Jurkat, Clone E6-1 (cell line): ENCODE results near the gene NEK4. TPM values are rescaled to one million over a fixed set of nuclear protein-coding genes. Genes with fewer than 3 reads are reported as not detected.

Experiments
- DNase-seq: peaks from one replicate; pipeline ENCODE4 v3.0.0-alpha.2; 2011; ENCODE audit warnings: low read depth, low spot score
- H3K4me3 ChIP-seq: 2 replicates; pipeline ENCODE4 v1.5.1; 2011; ENCODE audit warnings: mild to moderate bottlenecking, low read length, control low read depth, moderate library complexity
- polyA plus RNA-seq: library from polyadenylated mRNA; unstranded; fragments of >200 nt; gene quantifications from one replicate; pipeline ENCODE4 v1.2.1, GENCODE V29; 2012; ENCODE audit warnings: missing spikeins; ENCODE audit not compliant: insufficient read length, insufficient read depth

Gene NEK4
- polyA plus RNA-seq: 5.3 TPM

DNA sequence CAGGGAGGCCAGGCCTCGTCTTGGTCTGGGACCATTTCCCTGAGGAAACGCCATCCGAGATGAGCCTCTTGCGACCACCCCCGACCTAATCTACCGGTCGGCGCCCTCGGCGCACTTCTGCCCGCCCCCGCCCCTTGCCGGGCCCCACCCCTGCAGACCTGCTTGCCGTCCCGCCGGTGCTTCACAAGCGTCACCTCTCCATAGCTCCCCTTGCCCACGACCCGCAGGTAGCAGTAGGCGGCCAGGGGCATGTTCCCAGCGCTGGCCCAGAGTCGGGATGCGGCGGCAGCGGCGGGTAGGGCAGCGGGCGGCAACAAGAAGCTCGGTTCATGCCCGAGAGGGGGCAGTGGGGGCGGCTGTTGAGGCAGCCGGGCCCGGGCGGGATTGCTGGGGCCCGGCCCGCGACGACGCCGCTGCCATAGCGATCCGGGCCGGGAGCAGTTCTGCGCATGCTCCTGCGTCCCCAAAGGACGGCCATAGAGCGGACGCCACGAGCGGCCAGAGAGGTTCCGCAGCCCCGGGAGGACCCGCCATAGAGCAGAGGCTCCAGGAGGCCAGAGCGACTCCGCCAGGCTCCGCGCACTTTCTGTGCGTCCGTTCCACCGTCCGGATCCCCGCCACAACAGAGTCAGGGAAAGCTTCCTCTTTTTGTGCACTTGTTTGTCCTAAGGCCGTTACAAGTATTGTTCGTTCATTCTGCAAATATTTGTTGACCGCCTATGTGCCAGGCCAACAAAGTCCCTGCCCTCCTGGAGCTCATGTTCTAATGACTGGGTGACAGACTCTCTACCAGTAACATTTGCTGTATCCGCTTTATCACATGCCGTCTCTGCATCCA is at the start of gene NEK4:
NEK4 (minus strand) TSS at position 445 of the 838 bp plus-strand sequence; CDS start at position 251, 194 bp downstream.
- DNase-seq: peak; percentile 75

DNA sequence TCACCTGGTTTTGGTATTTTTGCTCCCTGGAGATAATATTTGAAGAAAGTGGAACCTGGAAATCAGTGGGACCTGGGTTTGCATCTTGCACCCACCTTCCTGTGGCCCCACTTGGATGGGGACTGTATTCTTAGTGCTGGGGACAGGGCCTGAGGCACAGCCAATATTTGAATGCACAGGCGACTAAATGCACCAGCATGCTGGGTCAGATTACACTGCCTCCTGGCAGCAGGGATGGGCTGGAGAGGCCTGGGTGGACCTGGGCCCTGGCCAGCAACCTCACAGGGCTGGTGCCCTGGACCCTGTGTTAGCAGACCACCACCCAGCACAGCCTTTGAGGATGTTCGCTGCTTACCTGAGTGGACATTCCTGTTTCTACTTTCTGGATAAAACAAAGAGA is 49.2 kb upstream of the NEK4 start:
- DNase-seq: no peak
- H3K4me3 ChIP-seq: no peak overlapping the region

More for the DNA sequence above, at the start of gene NEK4:
- H3K4me3 ChIP-seq: peak within 1 kb of the TSS; percentile 56

DNA sequence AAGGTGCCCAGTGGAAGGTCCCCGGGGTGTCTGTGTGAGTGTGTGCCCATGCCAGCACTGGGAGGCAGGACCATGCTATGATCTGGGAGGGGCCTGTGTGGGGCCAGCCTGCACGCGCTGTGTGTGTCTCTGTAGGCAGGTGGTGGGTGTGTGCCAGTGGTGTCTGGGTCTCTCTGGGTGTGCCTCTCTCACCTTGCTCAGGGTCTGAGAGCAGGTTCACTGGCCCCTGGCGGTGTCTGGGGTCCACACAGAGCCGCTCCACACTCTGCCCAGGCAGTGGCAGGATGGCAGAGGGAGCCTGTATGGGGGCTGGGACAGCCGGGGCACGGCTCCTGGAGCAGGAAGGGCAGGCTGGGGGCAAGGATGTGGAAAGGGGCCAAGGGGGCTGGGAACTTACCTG is 47.1 kb upstream of the NEK4 start:
- H3K4me3 ChIP-seq: no peak overlapping the region
- DNase-seq: no peak

DNA sequence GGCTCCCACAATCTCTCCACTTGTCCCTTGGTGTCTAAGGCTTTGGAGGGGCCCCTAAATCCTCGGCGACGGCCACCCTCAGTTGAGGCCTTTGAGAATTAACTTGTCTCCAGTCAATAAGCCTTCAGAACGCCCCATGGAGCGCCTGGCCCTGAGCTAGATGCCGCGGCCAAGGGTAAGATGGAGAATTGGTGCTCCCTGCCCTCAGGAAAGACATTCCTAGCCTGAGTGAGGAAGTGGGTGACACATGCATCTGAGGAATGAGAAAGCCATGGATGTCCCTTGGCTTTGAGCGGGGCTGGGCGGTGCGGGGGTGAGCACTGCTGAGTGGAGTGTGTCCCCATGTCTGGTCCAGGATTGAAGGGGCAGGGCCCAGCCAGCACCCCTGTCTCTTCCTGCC is 46.5 kb upstream of the NEK4 start:
- H3K4me3 ChIP-seq: no peak overlapping the region
- no peak for DNase-seq

DNA sequence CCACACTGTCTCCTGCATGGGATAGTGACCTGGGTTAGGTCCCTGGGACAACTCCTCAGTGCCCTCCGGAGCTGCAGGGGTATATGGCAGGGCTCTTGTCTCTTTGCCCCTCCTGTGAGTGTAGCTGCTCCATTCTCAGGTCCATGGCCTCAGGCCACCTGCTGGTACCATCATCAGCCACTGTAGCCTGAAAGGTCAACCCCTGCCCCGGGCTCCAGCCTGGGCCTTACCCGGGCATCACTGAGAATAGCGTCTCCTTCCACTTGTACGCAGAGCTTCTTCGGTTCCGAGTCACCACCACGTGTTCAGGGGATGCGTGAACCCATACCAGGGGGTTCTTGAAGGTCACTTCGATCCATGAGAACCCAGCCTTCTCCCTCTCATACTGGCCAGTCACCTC is 45.9 kb upstream of the NEK4 start:
- no peak for DNase-seq
- no peak overlapping the region for H3K4me3 ChIP-seq

DNA sequence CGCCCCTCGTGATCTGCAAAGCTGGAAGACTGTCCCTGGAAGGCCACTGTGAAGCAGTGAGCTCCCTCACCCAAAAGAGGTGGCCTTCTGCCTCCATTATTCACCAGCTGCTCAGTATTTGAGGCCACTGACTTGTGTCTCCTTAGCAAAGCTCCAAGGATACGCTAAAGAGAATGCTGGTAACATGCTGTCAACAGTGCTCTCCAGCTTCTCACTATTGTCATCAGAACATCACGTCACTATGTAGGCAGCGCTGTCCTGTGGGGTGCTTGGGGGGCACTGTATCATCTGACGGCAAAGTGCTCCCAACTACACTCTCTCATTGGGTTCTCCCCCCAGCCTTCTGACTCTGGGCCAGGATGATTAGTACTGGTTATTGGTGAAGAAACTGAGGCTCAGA is 45.5 kb upstream of the NEK4 start:
- H3K4me3 ChIP-seq: no peak overlapping the region
- DNase-seq: no peak

DNA sequence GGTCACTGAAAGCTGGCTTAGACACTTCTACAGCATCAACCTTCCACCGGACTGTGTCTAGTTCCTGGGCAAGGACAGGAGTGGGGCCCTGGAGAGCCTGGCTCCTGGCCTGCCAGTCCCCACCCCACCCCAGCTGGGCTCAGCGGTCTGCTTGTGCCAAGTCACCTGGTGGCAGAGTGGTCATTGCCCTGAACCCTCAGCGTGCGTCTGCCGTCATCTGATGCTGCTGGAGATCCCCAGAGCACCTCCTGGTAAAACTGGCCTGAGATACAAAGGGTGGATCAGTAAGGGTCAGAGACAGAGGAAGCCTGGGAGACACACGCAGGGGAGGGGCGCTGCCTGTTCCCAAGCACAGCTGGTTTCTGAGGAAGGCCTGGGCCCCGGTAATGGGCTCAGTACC is 43.1 kb upstream of the NEK4 start:
- no peak overlapping the region for H3K4me3 ChIP-seq
- DNase-seq: no peak

DNA sequence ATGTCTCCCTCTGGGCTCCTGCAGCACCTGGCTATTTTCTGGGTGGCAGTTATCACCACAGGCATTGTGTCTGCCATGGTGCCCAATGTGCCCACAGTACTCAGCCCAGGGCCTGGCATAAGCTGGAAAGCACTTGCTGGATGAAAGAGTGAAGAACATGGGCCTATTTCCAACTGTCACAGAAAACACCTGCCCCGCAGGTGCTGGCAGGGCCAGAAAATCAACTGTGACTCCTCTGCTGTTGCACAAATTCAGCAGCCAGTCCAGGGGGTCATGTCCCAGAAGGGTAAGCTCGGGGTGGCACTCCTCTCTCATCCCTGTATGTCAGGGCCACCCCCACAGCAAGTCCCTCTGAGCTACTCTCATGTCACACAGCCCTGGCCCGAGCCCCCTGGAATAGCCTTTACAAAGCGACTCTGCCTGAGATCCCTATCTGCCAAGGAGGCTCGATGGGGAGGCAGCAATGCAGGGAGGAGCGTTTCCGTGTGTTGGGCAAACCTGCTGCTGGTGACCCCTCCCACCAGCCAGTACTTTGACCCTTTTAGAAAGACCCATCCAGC is 40.8 kb upstream of the NEK4 start:
- DNase-seq: peak; percentile 40

DNA sequence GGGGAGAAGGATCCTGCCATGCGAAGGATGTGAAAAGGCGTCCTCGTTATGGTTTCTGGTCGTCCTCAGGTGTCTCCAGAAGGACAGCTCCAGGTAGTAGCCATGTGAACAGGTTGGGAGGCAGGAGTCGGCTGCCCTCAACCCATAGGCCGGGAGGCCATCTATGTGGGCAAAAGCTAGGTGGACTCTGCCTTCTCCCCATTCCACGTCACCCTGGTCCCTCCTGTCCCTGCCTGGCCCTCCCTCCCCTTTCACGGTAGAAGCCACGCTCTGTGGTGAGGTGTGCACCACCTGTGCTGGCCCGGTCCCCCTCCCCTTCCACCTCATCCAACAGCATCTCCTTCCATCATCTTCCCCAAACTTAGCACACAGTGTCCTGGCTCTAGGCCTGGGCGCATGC is 40.2 kb upstream of the NEK4 start:
- H3K4me3 ChIP-seq: no peak overlapping the region
- DNase-seq: no peak

More for the DNA sequence above, 40.8 kb upstream of the NEK4 start:
- H3K4me3 ChIP-seq: no peak overlapping the region

DNA sequence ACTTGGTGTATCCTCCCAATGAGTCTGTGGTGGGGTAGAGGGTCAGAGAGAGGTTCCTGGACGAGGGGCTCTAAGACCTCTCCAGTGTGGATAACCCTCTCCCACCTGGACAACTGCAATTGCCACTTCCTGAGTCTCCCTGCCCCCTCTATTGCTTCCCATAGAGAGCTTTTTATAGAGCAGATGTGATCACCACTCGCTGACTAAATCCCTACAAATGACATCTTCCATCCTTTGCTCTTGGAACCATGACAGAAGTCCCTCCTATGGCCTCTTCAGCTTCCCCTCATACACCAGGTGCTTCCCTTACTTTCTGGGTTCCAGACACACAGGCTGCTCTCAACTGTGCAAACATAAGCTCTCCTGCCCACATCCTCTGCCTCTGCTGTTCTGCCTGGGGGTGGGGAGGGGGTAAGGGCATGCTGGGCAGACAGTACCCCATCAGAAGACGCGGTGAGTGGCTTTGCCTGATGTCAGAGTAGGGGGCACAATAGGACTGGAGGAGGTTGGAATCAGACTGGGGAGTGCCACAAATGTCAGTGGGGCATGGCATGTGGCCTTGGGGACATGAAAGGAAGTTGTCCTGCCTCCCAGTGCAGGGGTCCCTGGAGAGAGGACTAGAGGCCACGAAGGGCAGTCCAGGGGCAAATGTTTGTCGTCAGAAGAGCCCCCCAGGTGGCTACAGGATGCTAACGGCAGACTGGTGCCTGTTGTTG is 39.1 kb upstream of the NEK4 start:
- DNase-seq: peak; percentile 97
- H3K4me3 ChIP-seq: peak overlapping the region; percentile 29

DNA sequence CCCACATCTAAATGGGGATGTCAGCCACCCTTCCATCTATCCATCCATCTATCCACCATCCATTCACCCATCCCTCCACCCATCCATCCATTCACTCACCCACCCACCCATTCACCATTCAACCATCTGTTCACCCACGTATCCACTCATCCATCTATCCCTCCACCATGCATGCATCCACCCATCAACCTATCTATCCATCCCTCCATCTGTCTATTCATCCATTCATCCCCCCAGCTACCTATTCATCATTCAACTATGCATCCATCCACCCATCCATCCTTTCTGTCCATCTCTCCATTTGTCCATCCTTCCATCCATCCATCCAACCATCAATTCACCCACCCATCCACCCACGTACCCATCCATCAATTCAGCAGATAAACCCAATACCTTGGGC is 38.4 kb upstream of the NEK4 start:
- no peak overlapping the region for H3K4me3 ChIP-seq
- no peak for DNase-seq

DNA sequence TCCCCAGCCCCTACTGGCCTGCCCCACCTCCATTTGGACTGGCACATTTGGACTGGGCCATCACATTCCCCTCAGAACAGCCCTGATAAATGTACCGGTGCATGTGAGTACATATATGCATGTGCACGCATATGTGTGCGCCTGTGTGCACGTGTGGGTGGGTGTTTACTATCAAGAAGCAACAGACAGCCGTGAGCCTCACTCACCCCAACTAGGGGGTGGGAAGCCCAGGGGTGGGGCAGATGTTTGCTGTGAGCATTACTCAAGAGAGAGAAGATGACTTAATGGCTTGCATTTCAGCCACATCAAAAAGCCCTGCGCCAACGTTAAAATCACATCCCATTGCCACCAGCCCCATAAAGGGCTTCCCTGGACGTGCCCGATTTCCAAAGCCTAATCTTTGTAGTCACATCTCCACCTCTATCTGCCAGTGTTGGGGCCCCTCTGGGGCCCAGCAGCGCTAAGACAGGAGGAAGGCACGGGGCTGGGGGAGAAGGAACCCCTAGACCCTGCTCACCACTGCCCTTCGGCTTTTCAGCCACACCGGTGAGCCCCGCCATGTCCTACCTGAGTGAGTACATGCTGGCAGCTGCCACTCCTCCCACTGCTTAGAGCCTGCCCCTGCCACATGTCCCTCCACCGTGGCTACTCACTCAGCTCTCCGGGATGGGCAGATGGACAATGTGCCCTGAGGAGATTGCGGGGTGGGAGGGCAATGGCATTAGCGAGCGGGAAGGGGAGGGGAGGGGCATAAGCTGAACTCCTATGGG is 34.7 kb upstream of the NEK4 start:
- DNase-seq: peak; percentile 86

DNA sequence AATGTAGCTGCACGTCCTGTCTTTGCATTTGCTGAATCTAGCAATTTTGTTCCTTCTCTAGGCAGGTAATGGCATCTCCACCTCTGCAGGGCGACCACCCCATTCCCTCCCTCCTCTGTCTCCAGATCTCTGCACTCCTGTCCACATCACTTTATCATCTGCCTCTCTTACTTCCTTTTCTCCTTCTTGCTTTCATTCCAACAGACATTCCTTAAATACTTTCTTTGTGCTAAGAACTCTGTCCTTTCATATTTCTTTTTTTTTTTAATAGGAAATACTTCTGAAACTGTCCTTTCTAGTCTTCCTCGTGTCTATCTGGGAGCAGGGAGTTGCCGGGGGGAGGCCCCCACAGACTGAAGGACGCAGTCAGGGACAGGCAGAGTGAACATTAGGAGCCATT is 31.1 kb upstream of the NEK4 start:
- no peak overlapping the region for H3K4me3 ChIP-seq
- DNase-seq: no peak

More for the DNA sequence above, 34.7 kb upstream of the NEK4 start:
- H3K4me3 ChIP-seq: peak overlapping the region; percentile 9

DNA sequence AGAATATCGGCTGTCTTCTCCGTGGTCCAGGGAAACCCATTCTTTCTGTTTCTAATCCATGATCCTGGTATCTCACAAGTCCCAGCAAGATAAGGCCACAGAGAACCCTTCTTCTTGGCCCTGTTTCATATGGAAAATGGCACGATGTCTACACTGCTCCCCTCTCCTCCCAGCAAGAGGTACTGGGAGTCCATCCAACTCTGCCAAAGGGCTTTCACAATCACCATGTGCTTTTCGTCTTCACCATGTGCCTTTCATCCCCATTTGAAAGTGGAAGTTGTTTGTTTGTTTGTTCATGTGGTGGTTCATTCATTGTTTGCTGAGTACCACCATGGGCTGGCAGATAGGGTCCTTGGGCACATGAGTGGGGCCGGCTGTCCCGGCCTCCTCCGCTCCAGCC is 29.3 kb upstream of the NEK4 start:
- no peak overlapping the region for H3K4me3 ChIP-seq

DNA sequence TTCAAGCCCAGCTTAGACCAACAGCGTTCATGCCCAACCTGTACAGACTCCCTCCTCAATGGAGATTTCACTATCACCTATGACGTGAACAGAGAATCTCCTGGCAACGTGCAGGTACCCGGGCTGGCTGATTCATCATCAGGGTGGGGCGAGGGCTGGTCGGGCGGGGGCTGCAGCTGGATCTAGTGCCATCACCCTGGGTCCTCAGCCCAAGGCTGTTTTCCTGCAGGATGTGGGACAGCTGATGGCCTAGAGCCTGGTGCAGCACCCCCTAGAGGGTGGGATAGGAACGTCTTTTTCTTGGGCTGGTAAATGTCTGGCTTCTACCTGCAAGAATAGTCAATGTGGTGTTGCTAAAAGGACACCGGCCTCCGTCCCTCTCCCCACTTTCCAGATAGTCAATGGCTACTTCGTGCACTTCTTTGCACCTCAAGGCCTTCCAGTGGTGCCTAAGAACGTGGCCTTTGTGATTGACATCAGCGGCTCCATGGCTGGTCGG is 28.3 kb upstream of the NEK4 start:
- H3K4me3 ChIP-seq: no peak overlapping the region
- DNase-seq: peak; percentile 36

More for the DNA sequence above, 29.3 kb upstream of the NEK4 start:
- DNase-seq: no peak

DNA sequence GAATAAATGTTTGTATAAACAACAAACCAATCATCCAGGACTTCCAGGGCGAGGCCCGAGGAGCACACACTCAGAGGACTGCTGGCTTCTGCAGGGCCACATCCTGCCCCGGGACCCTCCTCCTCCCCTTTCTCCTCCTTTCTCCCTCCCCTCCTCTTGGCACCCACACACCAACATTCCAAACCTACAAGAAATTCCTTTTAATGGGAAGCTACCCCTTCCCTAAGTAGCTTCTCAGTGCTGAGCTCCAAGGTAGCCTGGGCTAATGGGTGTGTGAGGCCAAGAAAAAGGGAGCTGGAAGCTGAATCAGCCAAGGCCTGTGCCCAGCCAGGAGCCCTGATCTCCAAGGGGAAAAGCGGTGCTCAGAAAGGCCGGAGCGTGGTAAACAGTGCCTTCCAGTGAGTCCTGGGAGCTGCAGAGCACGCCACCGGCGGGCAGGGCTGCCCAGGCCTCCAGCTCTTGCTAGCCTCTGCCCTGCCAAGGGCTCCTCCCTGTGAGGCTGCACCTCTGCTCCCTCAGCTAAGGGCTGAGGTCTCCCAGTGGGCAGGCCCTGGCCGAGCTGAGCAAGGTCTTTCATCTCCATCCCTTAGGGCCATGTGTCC is 27.7 kb upstream of the NEK4 start:
- no peak for DNase-seq
- H3K4me3 ChIP-seq: no peak overlapping the region

DNA sequence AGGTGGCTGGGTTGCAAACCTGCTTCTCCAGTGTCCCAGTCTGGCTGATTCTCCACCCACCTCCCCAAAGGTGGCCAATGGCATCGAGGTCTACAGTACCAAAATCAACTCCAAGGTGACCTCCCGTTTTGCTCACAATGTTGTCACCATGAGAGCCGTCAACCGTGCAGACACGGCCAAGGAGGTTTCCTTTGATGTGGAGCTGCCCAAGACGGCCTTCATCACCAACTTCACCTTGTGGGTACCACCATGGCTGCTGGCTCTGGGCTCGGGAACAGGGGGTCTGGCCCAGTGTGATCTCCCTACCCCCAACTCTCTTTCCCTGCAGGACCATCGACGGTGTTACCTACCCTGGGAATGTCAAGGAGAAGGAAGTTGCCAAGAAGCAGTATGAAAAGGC is 25.7 kb upstream of the NEK4 start:
- DNase-seq: no peak
- H3K4me3 ChIP-seq: no peak overlapping the region

DNA sequence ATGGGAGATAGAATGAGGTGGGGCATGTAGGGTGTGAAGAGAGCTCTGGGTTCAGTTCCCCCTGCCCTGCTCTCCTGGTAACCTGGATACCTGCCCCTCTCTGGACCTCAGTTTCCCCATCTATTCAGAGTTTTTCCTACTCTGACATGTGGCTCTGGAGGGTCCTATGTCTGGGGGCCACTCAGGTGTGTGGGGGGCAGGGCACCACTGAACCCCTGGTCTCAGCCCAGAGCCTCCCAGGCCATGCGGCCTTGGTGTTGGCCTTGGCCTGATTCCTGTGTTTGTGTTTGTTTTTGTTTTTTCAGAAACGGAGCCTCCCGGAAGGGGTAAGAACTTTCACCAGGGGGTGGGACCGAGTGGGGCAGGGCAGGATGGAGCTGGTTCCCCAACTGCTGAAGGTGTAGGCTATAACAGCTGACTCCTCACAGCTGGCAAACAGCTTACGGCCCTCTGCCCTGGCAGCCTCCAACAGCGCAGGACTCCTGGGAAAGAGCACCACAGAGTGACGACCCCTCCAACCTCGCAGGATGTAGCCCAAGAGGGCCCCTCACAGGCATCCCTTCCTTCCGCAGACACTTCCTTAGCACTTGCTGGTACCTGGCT is 24.7 kb upstream of the NEK4 start:
- DNase-seq: no peak
- H3K4me3 ChIP-seq: no peak overlapping the region
